Measurements from ENCODE around the gene FHIT. TPM values are rescaled to one million over a fixed set of nuclear protein-coding genes. Genes with fewer than 3 reads are reported as not detected.

The FHIT gene
- total and polyA plus RNA-seq, 2 donors from 2014 or later, result 20.2 to 61.2 TPM

DNA sequence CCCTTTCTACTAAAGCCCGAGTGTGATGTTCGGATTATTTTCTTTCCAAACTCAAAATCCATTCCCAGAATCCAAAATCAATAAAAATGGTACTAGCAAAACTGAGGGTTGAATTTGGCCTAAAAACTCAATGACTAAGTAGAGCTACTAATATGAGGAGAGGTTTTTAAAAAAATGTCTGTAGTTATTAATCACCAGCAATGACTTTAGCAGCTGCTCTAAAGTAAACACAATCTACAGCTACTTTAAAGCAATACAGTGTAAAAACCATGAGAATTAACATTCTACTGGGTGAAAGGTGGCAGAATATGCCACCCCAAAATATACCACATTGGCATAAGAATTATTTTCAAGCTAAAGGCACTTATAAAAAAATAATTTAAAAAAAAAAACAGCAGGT, 23.5 kb downstream of the FHIT start:
- H3K27ac ChIP-seq (ENCODE audit: low read depth in 2 of 2, low read length in 2 of 2), result no peak overlapping the region
- H3K36me3 ChIP-seq (ENCODE audit: control insufficient read depth in 2 of 3, insufficient read depth in 3 of 3, low read length in 3 of 3), result no peaks in the 10 kb centered on the region
- intact Hi-C loops (cut with DNase I), result no loop called here
- TF ChIP-seq, protein P1, sequence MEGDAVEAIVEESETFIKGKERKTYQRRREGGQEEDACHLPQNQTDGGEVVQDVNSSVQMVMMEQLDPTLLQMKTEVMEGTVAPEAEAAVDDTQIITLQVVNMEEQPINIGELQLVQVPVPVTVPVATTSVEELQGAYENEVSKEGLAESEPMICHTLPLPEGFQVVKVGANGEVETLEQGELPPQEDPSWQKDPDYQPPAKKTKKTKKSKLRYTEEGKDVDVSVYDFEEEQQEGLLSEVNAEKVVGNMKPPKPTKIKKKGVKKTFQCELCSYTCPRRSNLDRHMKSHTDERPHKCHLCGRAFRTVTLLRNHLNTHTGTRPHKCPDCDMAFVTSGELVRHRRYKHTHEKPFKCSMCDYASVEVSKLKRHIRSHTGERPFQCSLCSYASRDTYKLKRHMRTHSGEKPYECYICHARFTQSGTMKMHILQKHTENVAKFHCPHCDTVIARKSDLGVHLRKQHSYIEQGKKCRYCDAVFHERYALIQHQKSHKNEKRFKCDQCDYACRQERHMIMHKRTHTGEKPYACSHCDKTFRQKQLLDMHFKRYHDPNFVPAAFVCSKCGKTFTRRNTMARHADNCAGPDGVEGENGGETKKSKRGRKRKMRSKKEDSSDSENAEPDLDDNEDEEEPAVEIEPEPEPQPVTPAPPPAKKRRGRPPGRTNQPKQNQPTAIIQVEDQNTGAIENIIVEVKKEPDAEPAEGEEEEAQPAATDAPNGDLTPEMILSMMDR (IDR thresholded peaks at IDR 0.05; ENCODE audit: borderline replicate concordance, extremely low read depth, insufficient read depth), result no peak
- no peaks in the 10 kb centered on the region for H3K9me3 ChIP-seq (ENCODE audit: control insufficient read depth in 2 of 3, insufficient read depth in 1 of 3, low read length in 3 of 3)
- H3K4me1 ChIP-seq (ENCODE audit: control insufficient read depth in 2 of 3, insufficient read depth in 2 of 3, low read depth in 1 of 3, low read length in 3 of 3), result no peaks in the 10 kb centered on the region
- H3K4me3 ChIP-seq (ENCODE audit: low read length in 3 of 3), result no peak overlapping the region
- H3K27me3 ChIP-seq (ENCODE audit: control insufficient read depth, insufficient read depth, low read length), result no peaks in the 10 kb centered on the region
- H3K9ac ChIP-seq (ENCODE audit: low read length in 3 of 3), result no peak overlapping the region
- DNase-seq (no peak), FAIRE-seq (no peak)

DNA sequence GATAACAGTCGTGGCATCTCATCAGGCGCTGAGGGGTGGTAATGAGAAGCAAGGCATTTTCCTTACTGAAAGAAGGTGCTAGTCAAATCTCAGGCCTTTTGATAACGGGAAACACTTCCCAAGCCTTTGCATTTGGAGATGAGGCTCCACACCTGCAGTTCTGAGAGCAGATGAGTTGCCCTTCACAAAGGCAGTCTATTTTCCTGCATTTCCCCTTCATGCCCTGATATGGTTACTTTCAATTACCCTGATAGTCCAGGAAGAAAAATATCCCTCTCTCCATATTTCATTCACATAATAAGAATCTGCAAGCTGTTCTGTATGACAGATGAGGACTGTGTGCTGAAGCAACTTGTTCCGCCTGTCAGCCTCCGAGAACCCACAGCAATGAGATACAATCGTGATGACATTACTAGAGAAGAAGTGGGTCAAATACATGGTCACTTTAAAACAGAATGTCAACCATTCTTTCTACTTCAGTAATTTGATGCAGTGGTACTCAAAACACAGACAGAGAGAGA, 25.0 kb downstream of the FHIT start:
- no peaks in the 10 kb centered on the region for H3K36me3 ChIP-seq (ENCODE audit: control insufficient read depth in 2 of 3, insufficient read depth in 3 of 3, low read length in 3 of 3)
- TF ChIP-seq, protein P1 (IDR thresholded peaks at IDR 0.05; ENCODE audit: borderline replicate concordance, extremely low read depth, insufficient read depth), result no peak
- no peak for DNase-seq
- no peak for FAIRE-seq
- H3K27me3 ChIP-seq (ENCODE audit: control insufficient read depth, insufficient read depth, low read length), result no peaks in the 10 kb centered on the region
- no peaks in the 10 kb centered on the region for H3K9me3 ChIP-seq (ENCODE audit: control insufficient read depth in 2 of 3, insufficient read depth in 1 of 3, low read length in 3 of 3)
- intact Hi-C loops (cut with DNase I), result no loop called here
- H3K9ac ChIP-seq (ENCODE audit: low read length in 3 of 3), result no peak overlapping the region
- H3K27ac ChIP-seq (ENCODE audit: low read depth in 2 of 2, low read length in 2 of 2), result no peak overlapping the region
- H3K4me3 ChIP-seq (ENCODE audit: low read length in 3 of 3), result no peak overlapping the region
- H3K4me1 ChIP-seq (ENCODE audit: control insufficient read depth in 2 of 3, insufficient read depth in 2 of 3, low read depth in 1 of 3, low read length in 3 of 3), result peaks cover 0 to 12% (median 3%) of the 10 kb centered on the region in 3 donors

DNA sequence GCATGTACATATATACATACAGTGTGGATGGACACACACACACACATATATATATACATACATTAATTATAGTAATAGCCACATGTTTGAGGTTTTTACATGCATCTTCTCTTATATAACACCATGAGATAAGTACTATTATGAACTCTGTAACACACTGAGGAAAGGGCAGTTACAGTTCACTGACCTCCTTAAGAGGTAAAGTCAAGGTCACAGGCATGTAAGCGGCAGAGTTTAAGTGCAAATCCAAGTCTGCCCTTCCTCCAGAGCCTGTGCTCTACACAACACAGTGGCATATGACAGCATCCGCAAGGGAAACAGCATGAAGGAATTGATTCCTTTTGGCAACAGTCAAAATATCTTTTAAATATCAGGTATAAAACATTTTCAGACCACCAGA, 26.4 kb downstream of the FHIT start:
- H3K9me3 ChIP-seq (ENCODE audit: control insufficient read depth in 2 of 3, insufficient read depth in 1 of 3, low read length in 3 of 3), result no peaks in the 10 kb centered on the region
- no peak overlapping the region for H3K27ac ChIP-seq (ENCODE audit: low read depth in 2 of 2, low read length in 2 of 2)
- intact Hi-C loops (cut with DNase I), result no loop called here
- TF ChIP-seq, protein P1 (IDR thresholded peaks at IDR 0.05; ENCODE audit: borderline replicate concordance, extremely low read depth, insufficient read depth), result no peak
- no peaks in the 10 kb centered on the region for H3K27me3 ChIP-seq (ENCODE audit: control insufficient read depth, insufficient read depth, low read length)
- DNase-seq (no peak), FAIRE-seq (no peak)
- no peak overlapping the region for H3K4me3 ChIP-seq (ENCODE audit: low read length in 3 of 3)
- peaks cover 0 to 17% (median 3%) of the 10 kb centered on the region in 3 donors for H3K4me1 ChIP-seq (ENCODE audit: control insufficient read depth in 2 of 3, insufficient read depth in 2 of 3, low read depth in 1 of 3, low read length in 3 of 3)
- no peak overlapping the region for H3K9ac ChIP-seq (ENCODE audit: low read length in 3 of 3)
- H3K36me3 ChIP-seq (ENCODE audit: control insufficient read depth in 2 of 3, insufficient read depth in 3 of 3, low read length in 3 of 3), result no peaks in the 10 kb centered on the region

DNA sequence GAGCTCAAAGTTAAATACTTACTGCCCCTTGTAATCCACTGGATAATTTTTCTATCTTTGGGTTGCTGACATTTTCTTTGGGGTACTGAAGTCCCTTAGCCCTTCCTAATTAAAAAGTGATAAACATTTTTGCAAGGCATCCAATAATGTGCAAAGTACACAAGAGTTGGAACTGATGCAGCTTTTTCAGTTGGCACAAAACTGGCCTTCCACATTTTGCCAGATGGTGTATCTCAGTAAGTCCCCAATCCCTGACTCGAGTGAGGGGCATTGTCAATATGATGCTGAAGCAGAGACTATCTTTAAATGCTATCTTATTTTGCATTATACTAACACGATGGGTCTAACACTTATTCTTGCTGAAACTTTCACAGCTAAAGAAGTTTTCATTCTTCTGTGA, 27.8 kb downstream of the FHIT start:
- Histone ChIP-seq H3K4me1 (ENCODE audit: control insufficient read depth in 2 of 3, insufficient read depth in 2 of 3, low read depth in 1 of 3, low read length in 3 of 3) (peaks cover 0 to 17% (median 3%) of the 10 kb centered on the region in 3 donors), H3K9ac (ENCODE audit: low read length in 3 of 3) (no peak overlapping the region), H3K27me3 (ENCODE audit: control insufficient read depth, insufficient read depth, low read length) (no peaks in the 10 kb centered on the region), H3K27ac (ENCODE audit: low read depth in 2 of 2, low read length in 2 of 2) (no peak overlapping the region), H3K36me3 (ENCODE audit: control insufficient read depth in 2 of 3, insufficient read depth in 3 of 3, low read length in 3 of 3) (no peaks in the 10 kb centered on the region), H3K4me3 (ENCODE audit: low read length in 3 of 3) (no peak overlapping the region), H3K9me3 (ENCODE audit: control insufficient read depth in 2 of 3, insufficient read depth in 1 of 3, low read length in 3 of 3) (no peaks in the 10 kb centered on the region)
- TF ChIP-seq, protein P1 (IDR thresholded peaks at IDR 0.05; ENCODE audit: borderline replicate concordance, extremely low read depth, insufficient read depth), result no peak
- DNase-seq, result no peak
- intact Hi-C loops (cut with DNase I), result no loop called here
- no peak for FAIRE-seq

Measured in kidney (tissue), 14 donors.